Measurements from ENCODE around the gene UBL3. TPM values are rescaled to one million over a fixed set of nuclear protein-coding genes. Genes with fewer than 3 reads are reported as not detected.

Gene UBL3
- total RNA-seq, 5 donors from 2014 or later (not counting 1 experiment from before 2014, with no cell fraction given) = 32.7 to 42.1 (median 34.6) TPM

GRCh38 chr13:29887686-29888085, 37.3 kb upstream of the UBL3 start:
- WGBS (ENCODE audit: insufficient coverage) = 93% methylated on average over 5 of the region's 5 CpGs
- H3K4me1 Mint-ChIP-seq = peaks cover 5 to 8% (median 7%) of the 10 kb centered on the region in 3 donors
- H3K27me3 ChIP-seq (replicated peaks in 1 of 2; ENCODE audit: control insufficient read depth in 2 of 2, extremely low read depth in 1 of 2, insufficient read depth in 2 of 2, low read length in 1 of 2) = no peaks in the 10 kb centered on the region
- no peak overlapping the region for H3K27ac ChIP-seq (ENCODE audit: low read length)
- H3K9me3 Mint-ChIP-seq = no peaks in the 10 kb centered on the region
- no peaks in the 10 kb centered on the region for H3K9me3 ChIP-seq
- H3K27me3 Mint-ChIP-seq = no peaks in the 10 kb centered on the region
- ChIA-PET CTCF (no interaction called here), POLR2A (no interaction called here)
- H3K4me3 Mint-ChIP-seq = no peak overlapping the region
- DNase-seq (no peak), ATAC-seq (replicated peaks in 1 of 4) (no peak)
- H3K4me1 ChIP-seq (ENCODE audit: control insufficient read depth in 1 of 2, extremely low read depth in 1 of 2, insufficient read depth in 2 of 2, low read length in 2 of 2) = no peaks in the 10 kb centered on the region
- H3K4me3 ChIP-seq (ENCODE audit: control insufficient read depth in 1 of 2, extremely low read depth in 1 of 2, low read length in 1 of 2) = no peak overlapping the region
- H3K36me3 ChIP-seq (ENCODE audit: control insufficient read depth in 2 of 2, extremely low read depth in 1 of 2, insufficient read depth in 1 of 2, low read length in 1 of 2) = no peaks in the 10 kb centered on the region
- no peak overlapping the region for H3K27ac Mint-ChIP-seq
- no peaks in the 10 kb centered on the region for H3K36me3 Mint-ChIP-seq

GRCh38 chr13:29887030-29887557, 36.7 kb upstream of the UBL3 start:
- H3K9me3 ChIP-seq = no peaks in the 10 kb centered on the region
- DNase-seq (no peak), ATAC-seq (replicated peaks in 1 of 4) (no peak)
- peaks cover 5 to 8% (median 7%) of the 10 kb centered on the region in 3 donors for H3K4me1 Mint-ChIP-seq
- H3K4me3 Mint-ChIP-seq = no peak overlapping the region
- H3K27ac ChIP-seq (ENCODE audit: low read length) = no peak overlapping the region
- no peaks in the 10 kb centered on the region for H3K36me3 ChIP-seq (ENCODE audit: control insufficient read depth in 2 of 2, extremely low read depth in 1 of 2, insufficient read depth in 1 of 2, low read length in 1 of 2)
- H3K36me3 Mint-ChIP-seq = no peaks in the 10 kb centered on the region
- H3K27me3 Mint-ChIP-seq = no peaks in the 10 kb centered on the region
- H3K9me3 Mint-ChIP-seq = no peaks in the 10 kb centered on the region
- ChIA-PET CTCF (no interaction called here), POLR2A (no interaction called here)
- no peaks in the 10 kb centered on the region for H3K4me1 ChIP-seq (ENCODE audit: control insufficient read depth in 1 of 2, extremely low read depth in 1 of 2, insufficient read depth in 2 of 2, low read length in 2 of 2)
- no peak overlapping the region for H3K27ac Mint-ChIP-seq
- no peaks in the 10 kb centered on the region for H3K27me3 ChIP-seq (replicated peaks in 1 of 2; ENCODE audit: control insufficient read depth in 2 of 2, extremely low read depth in 1 of 2, insufficient read depth in 2 of 2, low read length in 1 of 2)
- H3K4me3 ChIP-seq (ENCODE audit: control insufficient read depth in 1 of 2, extremely low read depth in 1 of 2, low read length in 1 of 2) = no peak overlapping the region
- 92% methylated on average over 4 of the region's 5 CpGs for WGBS (ENCODE audit: insufficient coverage)

- no peaks in the 10 kb centered on the region for H3K9me3 Mint-ChIP-seq
- ATAC-seq (replicated peaks in 1 of 4) (peak; percentile 43 to 62 (median 55)), DNase-seq (peak in 3 of 35 experiments; percentile 2 to 7 (median 4))
- no peaks in the 10 kb centered on the region for H3K27me3 ChIP-seq (replicated peaks in 1 of 2; ENCODE audit: control insufficient read depth in 2 of 2, extremely low read depth in 1 of 2, insufficient read depth in 2 of 2, low read length in 1 of 2)
- H3K4me1 Mint-ChIP-seq = peaks cover 5 to 8% (median 7%) of the 10 kb centered on the region in 3 donors
- H3K4me1 ChIP-seq (ENCODE audit: control insufficient read depth in 1 of 2, extremely low read depth in 1 of 2, insufficient read depth in 2 of 2, low read length in 2 of 2) = no peaks in the 10 kb centered on the region
- no peaks in the 10 kb centered on the region for H3K27me3 Mint-ChIP-seq
- ChIA-PET POLR2A (no interaction called here), CTCF (no interaction called here)
- no peaks in the 10 kb centered on the region for H3K36me3 Mint-ChIP-seq
- no peaks in the 10 kb centered on the region for H3K36me3 ChIP-seq (ENCODE audit: control insufficient read depth in 2 of 2, extremely low read depth in 1 of 2, insufficient read depth in 1 of 2, low read length in 1 of 2)
- 100% methylated on average over 3 of the region's 8 CpGs for WGBS (ENCODE audit: insufficient coverage)
- H3K4me3 ChIP-seq (ENCODE audit: control insufficient read depth in 1 of 2, extremely low read depth in 1 of 2, low read length in 1 of 2) = no peak overlapping the region
- no peaks in the 10 kb centered on the region for H3K9me3 ChIP-seq
- H3K27ac Mint-ChIP-seq = peak overlapping the region in 1 of 2 donors; percentile 30
- no peak overlapping the region for H3K4me3 Mint-ChIP-seq
- no peak overlapping the region for H3K27ac ChIP-seq (ENCODE audit: low read length)
Measured at GRCh38 chr13:29886446-29886845, 36.0 kb upstream of the UBL3 start.

- POLR2A ChIA-PET = no interaction called here
- H3K27me3 ChIP-seq (replicated peaks in 1 of 2; ENCODE audit: control insufficient read depth in 2 of 2, extremely low read depth in 1 of 2, insufficient read depth in 2 of 2, low read length in 1 of 2) = no peaks in the 10 kb centered on the region
- Mint-ChIP-seq H3K27me3 (no peaks in the 10 kb centered on the region), H3K4me3 (no peak overlapping the region), H3K9me3 (no peaks in the 10 kb centered on the region), H3K27ac (peak overlapping the region in 1 of 2 donors; percentile 30), H3K4me1 (peaks cover 5 to 7% (median 6%) of the 10 kb centered on the region in 3 donors), H3K36me3 (no peaks in the 10 kb centered on the region)
- H3K27ac ChIP-seq (ENCODE audit: low read length) = no peak overlapping the region
- no CpG with 5 or more reads among the region's 1 CpG for WGBS (ENCODE audit: insufficient coverage)
- ATAC-seq (replicated peaks in 1 of 4) (no peak), DNase-seq (no peak)
- H3K9me3 ChIP-seq = no peaks in the 10 kb centered on the region
- H3K4me3 ChIP-seq (ENCODE audit: control insufficient read depth in 1 of 2, extremely low read depth in 1 of 2, low read length in 1 of 2) = no peak overlapping the region
- H3K4me1 ChIP-seq (ENCODE audit: control insufficient read depth in 1 of 2, extremely low read depth in 1 of 2, insufficient read depth in 2 of 2, low read length in 2 of 2) = no peaks in the 10 kb centered on the region
- CTCF ChIA-PET = no interaction called here
- H3K36me3 ChIP-seq (ENCODE audit: control insufficient read depth in 2 of 2, extremely low read depth in 1 of 2, insufficient read depth in 1 of 2, low read length in 1 of 2) = no peaks in the 10 kb centered on the region
Measured at GRCh38 chr13:29885989-29886388, 35.6 kb upstream of the UBL3 start.

- Mint-ChIP-seq H3K27ac (no peak overlapping the region), H3K9me3 (no peaks in the 10 kb centered on the region), H3K4me1 (peaks cover 5 to 7% (median 6%) of the 10 kb centered on the region in 3 donors), H3K27me3 (no peaks in the 10 kb centered on the region), H3K4me3 (no peak overlapping the region), H3K36me3 (no peaks in the 10 kb centered on the region)
- Histone ChIP-seq H3K27ac (ENCODE audit: low read length) (no peak overlapping the region), H3K4me3 (ENCODE audit: control insufficient read depth in 1 of 2, extremely low read depth in 1 of 2, low read length in 1 of 2) (no peak overlapping the region), H3K9me3 (no peaks in the 10 kb centered on the region), H3K27me3 (replicated peaks in 1 of 2; ENCODE audit: control insufficient read depth in 2 of 2, extremely low read depth in 1 of 2, insufficient read depth in 2 of 2, low read length in 1 of 2) (no peaks in the 10 kb centered on the region), H3K4me1 (ENCODE audit: control insufficient read depth in 1 of 2, extremely low read depth in 1 of 2, insufficient read depth in 2 of 2, low read length in 2 of 2) (no peaks in the 10 kb centered on the region), H3K36me3 (ENCODE audit: control insufficient read depth in 2 of 2, extremely low read depth in 1 of 2, insufficient read depth in 1 of 2, low read length in 1 of 2) (no peaks in the 10 kb centered on the region)
- no CpG with 5 or more reads among the region's 7 CpGs for WGBS (ENCODE audit: insufficient coverage)
- ATAC-seq (replicated peaks in 1 of 4) (no peak), DNase-seq (no peak)
- ChIA-PET POLR2A (interaction anchor here in 1 of 2 donors (0.6 kb wide), 1 partner anchor 18 kb away, joined by 4 read pairs; no protein-coding TSS in a partner anchor), CTCF (no interaction called here)
Measured at GRCh38 chr13:29884671-29885430, 34.4 kb upstream of the UBL3 start.

GRCh38 chr13:29883941-29884518, 33.6 kb upstream of the UBL3 start:
- H3K4me1 ChIP-seq (ENCODE audit: control insufficient read depth in 1 of 2, extremely low read depth in 1 of 2, insufficient read depth in 2 of 2, low read length in 2 of 2) = no peaks in the 10 kb centered on the region
- Mint-ChIP-seq H3K36me3 (no peaks in the 10 kb centered on the region), H3K9me3 (no peaks in the 10 kb centered on the region), H3K27ac (no peak overlapping the region), H3K27me3 (peaks cover 0 to 2% of the 10 kb centered on the region in 2 donors), H3K4me3 (no peak overlapping the region), H3K4me1 (peaks cover 5 to 7% (median 6%) of the 10 kb centered on the region in 3 donors)
- no peak overlapping the region for H3K27ac ChIP-seq (ENCODE audit: low read length)
- ChIA-PET CTCF (no interaction called here), POLR2A (interaction anchor here in 1 of 2 donors (0.6 kb wide), 1 partner anchor 19 kb away, joined by 4 read pairs; no protein-coding TSS in a partner anchor)
- no peaks in the 10 kb centered on the region for H3K27me3 ChIP-seq (replicated peaks in 1 of 2; ENCODE audit: control insufficient read depth in 2 of 2, extremely low read depth in 1 of 2, insufficient read depth in 2 of 2, low read length in 1 of 2)
- ATAC-seq (replicated peaks in 1 of 4) (no peak), DNase-seq (no peak)
- no peaks in the 10 kb centered on the region for H3K9me3 ChIP-seq
- WGBS (ENCODE audit: insufficient coverage) = 86% methylated on average over 4 of the region's 6 CpGs
- H3K4me3 ChIP-seq (ENCODE audit: control insufficient read depth in 1 of 2, extremely low read depth in 1 of 2, low read length in 1 of 2) = no peak overlapping the region
- no peaks in the 10 kb centered on the region for H3K36me3 ChIP-seq (ENCODE audit: control insufficient read depth in 2 of 2, extremely low read depth in 1 of 2, insufficient read depth in 1 of 2, low read length in 1 of 2)
